NCI-H1105 (cell line): ENCODE measurements around the gene RELT.
"Not testable (repeated sequence)": the region's sequence is repeated elsewhere in the genome, so short reads cannot be mapped to it uniquely, and the experiment has no call there.

ENCODE experiments used
- DNase-seq: peaks from one replicate; lab custom pipeline; 2025; lab: John Stamatoyannopoulos, UW

Gene RELT

DNA sequence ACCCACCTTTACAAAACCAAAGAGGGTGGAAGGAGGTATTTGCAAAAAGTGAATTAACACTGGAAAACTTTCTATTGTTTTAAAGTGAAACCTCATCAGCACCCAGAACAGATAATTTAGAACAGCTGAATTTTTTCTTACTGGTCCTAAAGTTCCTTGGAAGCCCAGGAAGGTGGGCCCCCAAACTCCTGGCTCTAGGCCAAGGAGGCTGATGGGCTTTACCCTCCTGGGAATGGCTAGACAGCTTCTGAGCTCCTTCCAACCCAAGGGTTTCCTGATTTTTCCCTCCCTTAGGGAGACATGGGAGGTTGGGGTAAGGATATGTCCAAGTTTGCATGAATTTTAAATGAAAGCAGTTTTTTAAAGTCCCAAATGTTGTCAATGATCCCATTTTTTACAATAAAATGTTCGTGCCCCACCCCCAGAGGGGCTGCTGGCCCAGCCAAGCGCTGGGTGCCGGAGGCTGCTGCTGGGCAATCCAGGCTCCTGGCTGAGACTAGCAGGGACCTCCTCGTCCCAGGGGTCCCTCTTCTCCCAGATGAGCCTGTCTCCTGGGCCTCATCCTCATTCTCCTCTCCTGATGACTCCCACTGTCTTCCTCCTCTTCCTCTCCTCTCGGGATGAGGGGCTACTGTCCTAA is 28.4 kb downstream of the RELT start:
- no peak for DNase-seq

DNA sequence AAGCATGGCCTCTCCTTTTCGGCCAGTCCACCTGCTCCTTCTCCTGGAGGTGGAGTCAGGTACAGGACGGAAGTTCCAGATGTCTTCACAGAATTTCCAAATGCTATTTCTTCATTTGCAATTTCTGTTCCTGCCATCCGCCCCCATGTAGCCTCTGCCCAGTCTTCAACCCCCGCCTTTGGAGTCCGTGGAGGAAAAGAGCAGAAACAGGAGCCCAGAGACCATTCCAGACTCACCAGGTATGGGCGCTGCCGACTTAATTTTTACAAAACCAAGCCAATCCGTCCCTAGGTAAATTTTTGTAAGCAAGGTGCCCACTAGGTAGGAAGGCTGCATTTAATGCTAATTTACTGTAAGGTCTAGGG is 28.9 kb downstream of the RELT start:
- DNase-seq, result no peak

DNA sequence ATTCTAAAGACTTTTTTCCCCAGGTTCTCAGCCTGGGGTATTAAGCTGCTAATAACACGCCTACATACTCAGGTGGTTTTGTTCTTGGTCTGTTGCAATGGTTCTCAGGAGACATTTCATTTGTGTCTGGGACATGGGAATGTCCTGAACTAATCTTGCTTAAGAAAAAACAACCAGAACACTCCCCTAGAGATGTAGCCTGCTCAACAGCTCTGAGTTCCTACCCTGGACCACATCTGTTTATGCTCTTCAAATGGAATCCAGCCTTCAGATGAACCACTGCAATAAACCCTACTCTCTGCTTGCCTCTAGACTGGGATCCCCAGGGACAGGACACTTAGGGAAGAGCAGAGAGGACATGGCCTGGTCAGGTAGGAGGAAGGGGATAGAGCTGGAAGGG is 29.9 kb downstream of the RELT start:
- no peak for DNase-seq

GRCh38 chr11:73406619-73407018 is 30.4 kb downstream of the RELT start:
- no peak for DNase-seq

DNA sequence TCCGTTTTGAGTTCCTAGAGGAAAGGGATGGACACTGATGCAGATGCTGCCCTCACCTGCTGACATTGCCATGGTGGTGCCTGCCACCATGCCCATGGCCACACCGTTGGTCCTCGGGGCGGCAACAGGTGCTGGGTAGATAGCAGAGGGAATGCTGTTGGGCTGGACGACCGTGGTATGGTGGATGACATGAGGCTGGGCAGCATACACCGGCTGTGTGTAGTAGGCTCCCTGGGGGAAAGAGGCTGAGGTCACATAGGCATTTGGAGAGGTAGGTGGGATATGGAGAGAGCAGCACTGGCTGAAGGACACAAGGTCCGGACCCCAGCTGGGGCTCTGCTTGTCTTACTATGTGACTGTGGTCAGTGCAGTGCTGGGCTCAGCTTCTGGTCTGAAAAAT is 33.2 kb downstream of the RELT start:
- no peak for DNase-seq

DNA sequence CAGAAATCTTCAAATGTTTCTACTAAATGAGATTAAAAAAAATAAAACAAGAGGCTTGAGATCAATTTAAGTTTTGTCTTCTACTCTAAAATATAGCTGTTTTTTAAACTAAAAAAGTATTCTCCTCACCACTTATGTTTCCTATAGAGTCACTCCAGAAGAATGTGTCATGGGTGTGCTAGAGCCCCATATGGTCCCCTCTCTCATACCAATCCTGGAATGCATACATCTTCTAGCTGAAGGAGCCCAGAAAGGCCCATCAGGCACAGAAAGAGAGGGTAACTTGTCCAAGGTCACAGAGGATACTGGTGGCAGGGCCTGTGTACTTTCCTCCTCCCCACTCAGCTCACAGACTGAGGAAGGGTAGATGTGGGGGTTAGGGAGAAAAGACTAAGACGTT is 34.4 kb downstream of the RELT start:
- DNase-seq, result no peak

DNA sequence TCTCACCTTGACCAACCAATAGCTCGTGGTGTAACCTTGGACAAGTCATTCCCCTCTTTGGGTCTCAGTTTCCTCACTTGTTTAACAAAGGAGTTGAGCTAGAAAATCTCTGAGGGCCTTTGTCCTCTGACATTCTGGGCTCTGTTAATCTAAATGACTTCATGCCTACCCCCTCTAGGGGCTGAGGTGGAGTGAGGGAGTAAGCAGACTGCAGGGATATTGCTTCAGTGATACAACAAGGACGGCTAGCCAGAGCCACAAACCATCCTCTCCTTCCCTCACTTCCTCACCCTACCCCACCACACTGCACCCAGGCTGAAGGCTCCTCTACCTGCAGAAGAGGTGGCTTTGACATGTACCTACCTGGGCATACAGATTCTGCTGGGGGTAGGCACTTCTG is 34.8 kb downstream of the RELT start:
- DNase-seq, result no peak

DNA sequence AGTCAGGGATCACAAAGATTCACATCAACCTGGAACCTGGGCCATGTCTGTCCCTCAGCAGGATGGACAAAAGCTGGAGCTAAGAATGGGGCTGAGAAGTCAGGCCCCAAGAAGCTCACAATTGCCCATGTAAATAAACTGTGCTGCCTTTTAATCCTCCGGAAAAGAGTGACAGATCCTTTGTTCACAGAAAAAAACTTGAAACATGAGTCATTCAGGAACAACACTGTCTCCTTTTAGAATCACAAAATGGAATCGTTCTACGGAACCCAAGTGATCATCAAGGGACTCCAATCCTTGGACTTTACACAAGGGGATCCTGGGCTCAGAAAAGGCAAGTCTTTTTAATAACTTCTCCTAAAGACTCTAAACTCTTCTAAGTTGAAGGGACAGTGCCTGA is 36.1 kb downstream of the RELT start:
- DNase-seq, result no peak

- no peak for DNase-seq
Measured at GRCh38 chr11:73413256-73413655, 37.1 kb downstream of the RELT start.

DNA sequence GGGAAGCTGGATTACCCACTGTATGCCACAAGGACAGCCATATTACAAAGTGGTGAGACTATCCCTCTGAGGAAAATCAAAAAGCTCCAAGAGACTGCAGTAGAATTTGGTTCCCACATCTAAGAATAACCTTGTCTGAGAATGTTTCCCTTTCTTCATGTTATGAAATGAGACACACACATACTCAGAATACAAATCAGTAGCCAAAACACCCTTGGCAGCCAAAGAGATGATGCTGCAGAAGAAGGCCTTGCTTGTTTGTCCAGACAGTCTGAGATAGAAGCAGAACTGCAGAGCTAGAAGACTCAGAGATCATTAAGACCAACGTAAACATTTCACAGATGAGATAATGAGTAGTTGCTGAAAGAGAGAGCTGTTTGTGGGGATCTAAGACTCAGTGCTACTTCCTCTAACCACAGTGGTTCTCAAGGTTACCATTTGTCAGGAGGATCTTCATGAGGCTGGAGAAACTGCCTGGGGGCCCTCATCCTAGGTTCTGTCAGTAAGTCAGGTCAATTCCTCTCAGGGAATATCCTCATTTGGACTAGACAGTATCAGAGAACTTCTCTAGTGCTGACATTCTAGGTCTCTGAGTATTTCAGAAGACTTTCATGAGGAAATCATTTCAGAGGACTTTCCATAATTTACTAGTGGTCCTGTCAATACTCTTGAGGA is 38.9 kb downstream of the RELT start:
- no peak for DNase-seq

DNA sequence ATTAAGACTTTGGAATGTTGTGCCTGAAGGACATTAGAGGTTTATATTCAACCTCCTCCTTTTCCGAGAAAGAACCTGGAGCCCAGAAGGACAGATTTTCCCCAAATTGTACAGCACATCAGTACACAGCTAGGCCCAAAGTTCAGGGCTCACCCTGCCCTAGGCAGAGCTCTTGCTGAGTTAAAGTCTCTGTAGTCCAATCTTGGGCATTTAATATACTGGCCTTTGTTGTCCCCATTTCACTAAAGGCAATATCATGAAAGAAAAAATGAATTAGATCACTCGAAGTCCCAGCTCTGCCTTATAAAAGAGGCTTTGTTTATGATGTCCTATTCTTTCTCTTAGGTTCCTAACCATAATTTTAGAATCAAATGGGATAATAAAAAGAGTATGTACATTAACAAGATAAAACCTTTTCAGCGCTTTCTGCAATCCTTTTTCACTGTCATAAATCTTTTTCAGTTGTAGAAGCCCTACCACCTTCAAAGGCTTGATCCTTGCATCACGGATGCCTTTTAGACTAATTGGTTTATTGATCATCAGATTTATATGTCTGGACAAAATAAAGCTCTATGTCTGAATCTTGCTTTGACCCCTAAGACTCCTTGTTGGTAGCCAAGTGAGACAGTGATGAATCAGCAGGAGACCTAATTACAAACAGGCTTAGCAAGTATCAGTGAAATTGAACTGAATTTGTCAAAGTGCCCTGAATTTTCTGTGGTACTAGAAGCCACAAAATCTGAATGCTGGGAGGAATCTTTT is 39.8 kb downstream of the RELT start:
- no peak for DNase-seq

- no peak for DNase-seq
Measured at GRCh38 chr11:73416786-73417185, 40.6 kb downstream of the RELT start.

GRCh38 chr11:73420136-73420535 is 43.9 kb downstream of the RELT start:
- no peak for DNase-seq

DNA sequence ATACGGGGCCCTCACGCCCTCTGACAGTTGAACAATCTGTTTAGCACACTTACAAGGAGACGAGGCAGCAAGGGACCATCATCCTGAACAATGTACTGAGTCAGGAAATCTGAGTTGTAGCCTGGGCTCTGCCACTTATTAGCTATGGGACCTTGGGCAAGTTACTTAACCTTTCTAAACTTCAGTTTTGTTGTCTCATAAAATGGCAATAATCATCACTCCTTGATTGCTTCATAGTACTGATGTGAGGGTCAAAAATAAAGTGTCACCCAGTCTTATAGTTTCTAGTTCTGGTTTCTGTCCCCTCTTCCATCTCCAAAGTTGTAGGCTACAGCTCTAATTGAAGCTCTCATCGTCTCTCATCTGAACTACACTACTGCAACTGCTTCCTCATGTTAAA is 46.7 kb downstream of the RELT start:
- DNase-seq, result no peak

DNA sequence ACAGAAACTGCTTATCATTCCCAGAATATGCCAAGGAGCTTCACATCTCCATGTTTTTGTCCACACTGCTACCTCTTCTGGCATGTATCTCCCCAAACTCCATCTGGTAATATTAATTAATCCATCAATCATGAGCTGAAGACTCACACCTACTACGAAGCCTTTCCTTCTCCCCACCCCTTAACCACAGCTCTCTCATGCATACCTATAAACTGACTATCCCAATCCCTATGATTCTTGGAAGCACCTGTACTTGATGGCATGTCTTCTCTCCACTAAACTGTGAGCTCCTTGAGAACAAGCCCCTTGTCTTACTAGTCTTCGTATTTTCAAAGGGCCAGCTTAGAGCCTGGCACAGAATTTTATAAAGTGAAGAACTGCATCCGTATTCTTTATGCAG is 47.3 kb downstream of the RELT start:
- DNase-seq, result no peak

DNA sequence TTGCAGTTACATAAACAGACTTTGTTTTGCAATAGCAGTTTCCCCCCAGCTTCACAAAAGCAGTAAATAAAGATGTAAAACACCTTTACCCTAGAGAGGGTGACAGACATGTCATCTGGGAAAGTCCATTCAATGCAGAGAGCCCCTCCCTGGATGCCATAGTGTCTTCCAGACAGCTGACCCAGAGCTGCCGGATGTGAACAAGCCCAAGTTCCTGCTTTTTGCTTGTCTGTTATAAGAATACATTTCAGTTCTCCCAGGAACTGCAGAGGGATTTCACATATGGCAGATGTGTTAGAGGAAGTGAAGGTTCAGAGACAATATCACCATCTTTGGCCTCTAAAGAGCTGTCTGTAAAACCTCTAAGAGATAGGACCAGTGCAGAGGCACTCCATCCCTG is 48.9 kb downstream of the RELT start:
- no peak for DNase-seq

- no peak for DNase-seq
Measured at GRCh38 chr11:73426219-73426850, 50.1 kb downstream of the RELT start.

GRCh38 chr11:73428227-73428626 is 52.0 kb downstream of the RELT start:
- DNase-seq, result no peak

DNA sequence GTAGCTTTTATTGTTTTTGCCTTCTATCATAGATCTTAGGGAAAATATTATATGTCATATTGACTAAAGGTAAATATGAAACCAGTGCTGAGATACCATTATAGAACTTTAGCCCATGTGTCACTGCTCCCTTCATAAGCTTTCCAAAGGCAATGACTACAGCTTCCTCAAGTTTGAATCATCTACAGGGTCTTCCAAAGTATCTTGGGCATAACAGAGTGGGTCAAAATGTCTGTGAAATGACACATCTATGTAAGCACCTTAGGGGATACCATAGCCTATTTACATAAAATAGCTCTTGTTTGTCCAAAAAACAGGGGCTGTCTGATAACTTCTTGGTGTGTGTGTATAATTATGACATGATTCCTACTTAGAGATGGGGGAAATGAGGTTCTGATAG is 52.5 kb downstream of the RELT start:
- no peak for DNase-seq

DNA sequence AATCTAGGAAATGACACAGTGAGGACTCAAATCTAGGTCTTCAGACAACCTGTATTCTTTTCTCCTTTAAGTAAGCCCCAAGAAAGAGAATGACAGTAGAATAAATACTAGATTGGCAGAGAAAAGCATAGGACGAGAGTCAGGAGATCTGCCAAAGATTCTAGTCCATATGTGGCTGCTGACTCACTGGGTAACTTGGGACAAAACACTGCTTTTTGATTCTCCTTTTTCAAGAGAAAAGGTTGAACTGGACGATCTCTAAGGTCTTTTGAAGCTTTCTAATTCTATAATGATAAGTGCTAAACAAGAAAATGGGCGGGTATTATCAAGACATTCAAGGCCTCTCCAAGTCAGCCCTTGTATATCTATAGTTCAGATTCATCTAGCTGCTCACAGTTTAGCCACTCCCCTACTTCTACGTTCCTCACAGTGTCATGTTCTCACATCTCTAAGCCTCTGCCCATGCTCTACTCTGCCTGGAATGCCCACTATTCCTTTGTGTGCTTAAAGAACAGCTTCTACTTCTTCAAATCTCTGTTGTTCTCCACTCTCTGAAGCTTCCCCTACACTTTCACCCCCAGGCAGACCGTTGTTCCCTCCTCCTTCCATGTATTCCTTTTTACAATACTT is 53.0 kb downstream of the RELT start:
- no peak for DNase-seq

DNA sequence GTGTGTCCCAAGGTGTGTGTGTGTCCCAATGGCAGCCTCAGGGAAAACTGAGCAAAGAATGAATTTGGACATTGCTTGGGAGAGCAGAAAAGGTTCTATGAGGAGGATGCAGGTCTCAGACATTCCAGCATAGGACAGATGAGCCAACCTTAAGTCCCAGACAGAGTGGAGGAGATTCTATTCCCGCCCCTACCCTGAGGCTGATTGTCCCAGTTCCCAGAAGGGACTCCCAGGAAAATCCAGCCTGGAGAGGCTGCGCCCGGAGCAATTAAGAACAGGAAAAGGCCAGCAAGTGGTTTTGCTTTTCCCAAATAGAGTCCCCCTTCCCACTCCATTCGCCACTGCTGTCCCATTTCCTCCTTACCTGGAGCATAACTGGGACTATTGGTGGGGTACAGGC is 54.1 kb downstream of the RELT start:
- DNase-seq, result no peak

DNA sequence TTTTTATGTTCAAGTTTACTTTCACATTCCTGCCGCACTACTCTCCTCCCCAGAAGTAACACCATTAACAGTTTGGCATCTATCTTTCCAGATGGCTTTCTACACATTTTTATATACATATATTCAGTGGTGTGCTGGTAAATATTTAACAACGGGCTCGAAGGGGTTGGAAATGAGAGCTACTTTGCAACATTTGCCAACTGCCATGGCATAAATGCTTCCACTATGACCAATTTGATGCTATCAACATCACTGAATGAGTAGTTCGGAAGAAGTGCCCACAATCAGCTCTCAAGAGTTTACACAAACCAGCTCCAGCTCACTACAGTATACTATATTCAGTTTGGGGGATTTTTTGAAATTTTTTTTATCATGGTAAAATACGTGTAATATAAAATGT is 55.2 kb downstream of the RELT start:
- DNase-seq, result no peak

- DNase-seq, result not testable (repeated sequence)
Measured at GRCh38 chr11:73436859-73437258, 60.7 kb downstream of the RELT start.
